Adrenal gland (tissue), 12 donors: ENCODE data around the gene SIM1. TPM values are rescaled to one million over a fixed set of nuclear protein-coding genes. Genes with fewer than 3 reads are reported as not detected.

ENCODE experiments used
- DNase-seq, 7 donors: peaks; one replicate each; pipeline ENCODE4 v3.0.0-alpha.2; 2019 to 2020
- H3K27ac ChIP-seq, 5 donors: fragments of 200-600 bp; sonication (generic) in 4 of 5; 1 replicate in 3 of 5; 2 replicates in 2 of 5; pipeline versions ENCODE4 v1.5.1 to v1.8.0; 2016 to 2020; ENCODE audit warnings: mild to moderate bottlenecking in 1 of 5
- H3K27me3 ChIP-seq: fragments of 200-600 bp; 2 replicates; pipeline ENCODE4 v1.8.0; 2021
- H3K36me3 ChIP-seq, 2 donors: fragments of 200-600 bp; replicated peaks in 1 of 2; 1 replicate in 1 of 2; 2 replicates in 1 of 2; pipeline versions ENCODE4 v1.5.1 to v1.8.0; 2018 to 2022
- H3K4me1 ChIP-seq, 2 donors: fragments of 200-600 bp; replicated peaks in 1 of 2; 1 replicate in 1 of 2; 2 replicates in 1 of 2; pipeline versions ENCODE4 v1.5.1 to v1.8.0; 2018 to 2021
- H3K4me3 ChIP-seq, 4 donors: fragments of 200-600 bp; sonication (generic) in 3 of 4; one replicate each; pipeline ENCODE4 v1.5.1; 2016 to 2018
- H3K9me3 ChIP-seq, 3 donors: fragments of 200-600 bp; sonication (generic) in 1 of 3; replicated peaks in 1 of 3; 1 replicate in 2 of 3; 2 replicates in 1 of 3; pipeline versions ENCODE4 v1.5.1 to v1.8.0; 2016 to 2021
- CTCF ChIP-seq, 6 experiments: fragments of 450-650 bp in 4 of 6; fragments of 200-600 bp in 2 of 6; sonication (generic) in 1 of 6; IDR thresholded peaks; 1 replicate in 5 of 6; 2 replicates in 1 of 6; pipeline versions ENCODE4 v1.5.1 to v1.8.0; 2016 to 2021; ENCODE audit warnings: antibody characterized with exemption in 6 of 6, mild to moderate bottlenecking in 2 of 6, moderate library complexity in 1 of 6
- POLR2A ChIP-seq, 2 donors: fragments of 450-650 bp; IDR thresholded peaks; one replicate each; pipeline ENCODE4 v1.6.1; 2017; ENCODE audit warnings: antibody characterized with exemption in 2 of 2, mild to moderate bottlenecking in 2 of 2, moderate library complexity in 1 of 2
- WGBS, 4 donors: extraction: QIAGEN DNeasy Blood & Tissue Kit in 2 of 4; methylation state at CpG; one replicate each; pipeline versions ENCODE4 v1.1.5 to v1.1.7; 2013 to 2017; 5-methylcytosine and 5-hydroxymethylcytosine counted together
- intact Hi-C, 2 donors: fragments of 100-400 bp; cut with DNase I; formaldehyde crosslinking; loops; one replicate each; pipeline versions ENCODE4 v1.14.1 to v1.15.0; 2022 to 2023
- polyA plus RNA-seq, 3 donors: library from polyadenylated mRNA; stranded (reverse); fragments of 200-250 nt in 2 of 3; fragments of 350-450 nt in 1 of 3; fragmentation: Illumina TruSeq in 1 of 3; extraction: RNeasy Lipid Tissue Mini Kit (QIAGEN cat#74804) in 1 of 3; gene quantifications; one replicate each; pipeline ENCODE4 v1.2.3, GENCODE V29; 2013 to 2014
- total RNA-seq, 9 donors: library from RNA; depleted of rRNA in 4 of 9; stranded (reverse); fragments of >200 nt in 4 of 9; fragments of 120-200 nt in 1 of 9; fragmentation: NEBNext Ultra II Directional in 1 of 9; extraction: Animal tissue kit (Norgen Biotek cat#: 25700) in 1 of 9; gene quantifications; one replicate each; pipeline versions ENCODE4 v1.1.0 to v1.2.4, GENCODE V29; 2013 to 2023
- donor health status: healthy with polysubstance abuse.
- donor health status: Bipolar disorder and iron deficiency.
- donor health status: DM: yes; HTN: yes; CAD: no.
- donor health status: DM: no; HTN: no; CAD: no.
- donor health status: DM: no; HTN: no; CAD: no.
- donor health status: DM: yes; HTN: yes; CAD: no.

SIM1 gene
- total and polyA plus RNA-seq, 12 donors, result not detected

GRCh38 chr6:100346203-100346602 lies 118.5 kb downstream of the SIM1 start:
- Histone ChIP-seq H3K27ac (no peak overlapping the region), H3K9me3 (no peaks in the 10 kb centered on the region), H3K27me3 (no peaks in the 10 kb centered on the region), H3K36me3 (no peaks in the 10 kb centered on the region), H3K4me1 (no peaks in the 10 kb centered on the region), H3K4me3 (no peak overlapping the region)
- intact Hi-C loops, result no loop called here
- no peak for DNase-seq
- 56 to 65% (median 61%) methylated on average over 2 of the region's 2 CpGs for WGBS, 4 donors
- TF ChIP-seq CTCF (IDR thresholded peaks at IDR 0.05) (no peak), POLR2A (IDR thresholded peaks at IDR 0.05) (no peak)

DNA sequence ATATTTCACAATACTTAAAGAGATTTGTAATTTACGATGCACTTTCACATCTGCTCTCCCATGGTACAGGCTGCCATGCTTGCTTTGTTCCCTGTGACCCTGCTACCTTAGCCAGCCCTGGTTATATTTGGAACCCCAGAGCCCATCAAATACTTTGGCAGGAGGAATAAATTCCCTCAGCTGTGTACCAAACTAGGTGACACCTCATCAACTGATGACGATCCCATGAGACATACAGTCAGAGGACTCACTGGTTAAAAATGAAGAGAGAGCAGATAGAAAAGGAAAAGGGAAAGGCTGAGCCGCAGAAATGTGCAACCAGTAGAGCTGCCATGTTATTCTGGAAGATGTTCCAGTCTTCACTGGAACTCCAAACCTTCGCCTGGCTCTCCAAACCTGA lies 120.0 kb downstream of the SIM1 start:
- Histone ChIP-seq H3K27me3 (no peaks in the 10 kb centered on the region), H3K27ac (no peak overlapping the region), H3K4me1 (no peaks in the 10 kb centered on the region), H3K36me3 (no peaks in the 10 kb centered on the region), H3K4me3 (no peak overlapping the region), H3K9me3 (no peaks in the 10 kb centered on the region)
- intact Hi-C loops, result no loop called here
- WGBS, 4 donors, result 68 to 83% (median 80%) methylated on average over 4 of the region's 4 CpGs
- DNase-seq, result no peak
- TF ChIP-seq POLR2A (IDR thresholded peaks at IDR 0.05), result no peak
- no peak for TF ChIP-seq CTCF (IDR thresholded peaks at IDR 0.05)

DNA sequence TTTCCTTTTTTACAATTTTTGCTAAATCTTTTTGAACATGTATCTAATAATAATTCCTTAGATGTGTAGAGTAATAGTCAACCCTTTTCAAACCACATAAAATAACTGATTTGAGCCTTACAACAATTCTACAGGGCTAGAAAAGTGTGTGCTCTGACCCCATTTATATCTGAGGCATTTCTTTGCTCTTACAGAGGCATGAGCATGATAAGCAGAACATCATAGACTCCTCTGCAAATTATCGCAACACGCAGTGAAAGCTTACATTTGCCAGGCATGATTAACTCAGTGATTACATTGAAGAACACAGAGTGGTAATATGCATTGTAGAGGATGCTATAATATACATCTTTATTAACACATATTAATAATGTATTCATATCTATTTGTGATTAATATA lies 120.4 kb downstream of the SIM1 start:
- WGBS, 4 donors, result 78 to 93% (median 80%) methylated on average over 2 of the region's 2 CpGs
- H3K27ac ChIP-seq, result no peak overlapping the region
- no peaks in the 10 kb centered on the region for H3K27me3 ChIP-seq
- intact Hi-C loops, result no loop called here
- no peak overlapping the region for H3K4me3 ChIP-seq
- TF ChIP-seq POLR2A (IDR thresholded peaks at IDR 0.05) (no peak), CTCF (IDR thresholded peaks at IDR 0.05) (no peak)
- H3K4me1 ChIP-seq, result no peaks in the 10 kb centered on the region
- H3K9me3 ChIP-seq, result no peaks in the 10 kb centered on the region
- no peak for DNase-seq
- no peaks in the 10 kb centered on the region for H3K36me3 ChIP-seq

DNA sequence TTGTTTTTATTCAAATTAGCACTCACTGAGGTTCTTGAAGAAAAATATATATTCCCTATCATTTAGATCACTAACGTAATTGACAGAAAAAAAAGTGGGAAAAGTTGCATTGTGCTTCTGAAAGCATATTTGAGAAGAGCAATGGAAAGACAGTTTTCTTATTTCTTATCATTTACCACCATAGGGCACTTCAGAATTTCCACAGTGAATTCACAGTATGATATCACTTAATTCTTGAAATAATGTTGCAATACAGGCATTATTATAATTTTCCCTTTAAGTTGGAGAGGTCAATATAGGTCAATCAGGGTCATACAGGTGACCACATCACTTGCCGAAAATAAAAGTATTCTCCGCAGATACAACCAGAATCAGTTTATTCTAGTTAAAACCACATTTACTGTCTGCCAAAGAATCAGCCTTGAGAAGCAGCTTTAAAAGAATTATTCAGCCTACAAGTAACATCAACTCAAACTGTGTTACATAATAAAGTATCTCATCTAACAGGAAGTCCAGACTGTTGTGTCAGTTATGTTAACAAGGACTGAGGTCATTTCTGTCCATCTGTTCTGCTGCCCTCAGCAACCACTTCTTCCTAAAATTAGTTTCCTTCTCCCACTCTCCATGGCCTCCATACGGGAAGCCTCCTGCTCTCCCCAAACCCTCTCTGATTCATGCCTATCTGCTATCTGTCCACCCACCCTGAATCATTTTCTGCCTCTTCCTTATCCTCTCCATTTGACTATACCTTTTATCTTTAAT lies 121.2 kb downstream of the SIM1 start:
- no peak for TF ChIP-seq POLR2A (IDR thresholded peaks at IDR 0.05)
- TF ChIP-seq CTCF (IDR thresholded peaks at IDR 0.05), result no peak
- no peaks in the 10 kb centered on the region for H3K9me3 ChIP-seq
- H3K27ac ChIP-seq, result no peak overlapping the region
- 46 to 58% (median 52%) methylated on average over 4 of the region's 4 CpGs for WGBS, 4 donors
- no peaks in the 10 kb centered on the region for H3K27me3 ChIP-seq
- no peak overlapping the region for H3K4me3 ChIP-seq
- intact Hi-C loops, result no loop called here
- H3K4me1 ChIP-seq, result no peaks in the 10 kb centered on the region
- H3K36me3 ChIP-seq, result no peaks in the 10 kb centered on the region
- DNase-seq, result no peak
